ENCODE data around the gene PIWIL4. TPM values are rescaled to one million over a fixed set of nuclear protein-coding genes. Genes with fewer than 3 reads are reported as not detected.
"Not testable (repeated sequence)": the region's sequence is repeated elsewhere in the genome, so short reads cannot be mapped to it uniquely, and the experiment has no call there.

Gene PIWIL4
- total RNA-seq, 1 donor from 2014 or later: 1.9 TPM

- no peaks in the 10 kb centered on the region for H3K36me3 Mint-ChIP-seq (ENCODE audit: insufficient read depth)
- peaks cover 14% of the 10 kb centered on the region for H3K27me3 Mint-ChIP-seq
- no peak for TF ChIP-seq CTCF (IDR thresholded peaks at IDR 0.05; ENCODE audit: unreplicated experiment)
- no peak overlapping the region for H3K4me3 Mint-ChIP-seq (ENCODE audit: low read depth)
- H3K27ac Mint-ChIP-seq: no peak overlapping the region
- DNase-seq (ENCODE audit: low spot score, unreplicated experiment): no peak
- H3K4me1 Mint-ChIP-seq (ENCODE audit: low read depth): peaks cover 21% of the 10 kb centered on the region
- no peaks in the 10 kb centered on the region for H3K9me3 Mint-ChIP-seq (ENCODE audit: low read depth)
These were observed 16.7 kb upstream of the PIWIL4 start for GRCh38 chr11:94550513-94550912.

GRCh38 chr11:94553938-94554337 lies 13.2 kb upstream of the PIWIL4 start:
- H3K9me3 Mint-ChIP-seq (ENCODE audit: low read depth): no peaks in the 10 kb centered on the region
- H3K4me1 Mint-ChIP-seq (ENCODE audit: low read depth): peaks cover 4% of the 10 kb centered on the region
- TF ChIP-seq CTCF (IDR thresholded peaks at IDR 0.05; ENCODE audit: unreplicated experiment): no peak
- H3K4me3 Mint-ChIP-seq (ENCODE audit: low read depth): no peak overlapping the region
- H3K27me3 Mint-ChIP-seq: peaks cover 7% of the 10 kb centered on the region
- no peaks in the 10 kb centered on the region for H3K36me3 Mint-ChIP-seq (ENCODE audit: insufficient read depth)
- no peak for DNase-seq (ENCODE audit: low spot score, unreplicated experiment)
- no peak overlapping the region for H3K27ac Mint-ChIP-seq

- not testable (repeated sequence) for H3K36me3 Mint-ChIP-seq (ENCODE audit: insufficient read depth); H3K9me3 Mint-ChIP-seq (ENCODE audit: low read depth); H3K4me1 Mint-ChIP-seq (ENCODE audit: low read depth); DNase-seq (ENCODE audit: low spot score, unreplicated experiment); H3K27ac Mint-ChIP-seq; H3K27me3 Mint-ChIP-seq; H3K4me3 Mint-ChIP-seq (ENCODE audit: low read depth)
These were observed 11.3 kb upstream of the PIWIL4 start for GRCh38 chr11:94555752-94556329.

- Mint-ChIP-seq H3K27ac (no peak overlapping the region), H3K4me3 (ENCODE audit: low read depth) (no peak overlapping the region), H3K36me3 (ENCODE audit: insufficient read depth) (no peaks in the 10 kb centered on the region), H3K9me3 (ENCODE audit: low read depth) (no peaks in the 10 kb centered on the region), H3K27me3 (no peaks in the 10 kb centered on the region), H3K4me1 (ENCODE audit: low read depth) (peaks cover 4% of the 10 kb centered on the region)
- no peak for TF ChIP-seq CTCF (IDR thresholded peaks at IDR 0.05; ENCODE audit: unreplicated experiment)
- no peak for DNase-seq (ENCODE audit: low spot score, unreplicated experiment)
These were observed 9.7 kb upstream of the PIWIL4 start for GRCh38 chr11:94557421-94557820.

GRCh38 chr11:94557992-94558391 lies 9.2 kb upstream of the PIWIL4 start:
- H3K27ac Mint-ChIP-seq: no peak overlapping the region
- peaks cover 8% of the 10 kb centered on the region for H3K4me1 Mint-ChIP-seq (ENCODE audit: low read depth)
- H3K27me3 Mint-ChIP-seq: no peaks in the 10 kb centered on the region
- TF ChIP-seq CTCF (IDR thresholded peaks at IDR 0.05; ENCODE audit: unreplicated experiment): no peak
- no peaks in the 10 kb centered on the region for H3K9me3 Mint-ChIP-seq (ENCODE audit: low read depth)
- no peaks in the 10 kb centered on the region for H3K36me3 Mint-ChIP-seq (ENCODE audit: insufficient read depth)
- no peak overlapping the region for H3K4me3 Mint-ChIP-seq (ENCODE audit: low read depth)
- no peak for DNase-seq (ENCODE audit: low spot score, unreplicated experiment)

- TF ChIP-seq CTCF (IDR thresholded peaks at IDR 0.05; ENCODE audit: unreplicated experiment): no peak
- Mint-ChIP-seq H3K4me1 (ENCODE audit: low read depth) (peaks cover 10% of the 10 kb centered on the region), H3K27ac (no peak overlapping the region), H3K4me3 (ENCODE audit: low read depth) (no peak overlapping the region), H3K36me3 (ENCODE audit: insufficient read depth) (no peaks in the 10 kb centered on the region), H3K27me3 (no peaks in the 10 kb centered on the region), H3K9me3 (ENCODE audit: low read depth) (no peaks in the 10 kb centered on the region)
- DNase-seq (ENCODE audit: low spot score, unreplicated experiment): no peak
These were observed 8.7 kb upstream of the PIWIL4 start for GRCh38 chr11:94558468-94558867.
